HG03460 (cell line): ENCODE data around the gene SLC35B2.
A peak's percentile ranks its signal among the peaks of the same experiment; 100 is the strongest.

Experiments used
- ATAC-seq: cut with Tn5 transposase; IDR thresholded peaks from one replicate; pipeline ENCODE4 v1.9.1; 2021; ENCODE audit not compliant: unreplicated experiment

The SLC35B2 gene

GRCh38 chr6:44269178-44269920, 12.0 kb upstream of the SLC35B2 start:
- ATAC-seq = no peak

- no peak for ATAC-seq
Measured at GRCh38 chr6:44268095-44268628, 10.8 kb upstream of the SLC35B2 start.

- no peak for ATAC-seq
Measured at GRCh38 chr6:44267252-44267651, 9.9 kb upstream of the SLC35B2 start.

- no peak for ATAC-seq
Measured at GRCh38 chr6:44266347-44266746, 9.0 kb upstream of the SLC35B2 start.

- no peak for ATAC-seq
Measured at GRCh38 chr6:44265722-44266233, 8.4 kb upstream of the SLC35B2 start.

GRCh38 chr6:44265007-44265721, 7.8 kb upstream of the SLC35B2 start, which contains the start of gene NFKBIE:
Gene NFKBIE (minus strand): TSS chr6:44265551. CDS start chr6:44265346, 205 bp downstream.
- no peak for ATAC-seq

GRCh38 chr6:44264154-44265006, 7.1 kb upstream of the SLC35B2 start:
- ATAC-seq = peak; percentile 40

GRCh38 chr6:44263354-44264100, 6.2 kb upstream of the SLC35B2 start:
- ATAC-seq = no peak

- ATAC-seq = no peak
Measured at GRCh38 chr6:44262467-44263353, 5.4 kb upstream of the SLC35B2 start.

GRCh38 chr6:44261581-44261980, 4.3 kb upstream of the SLC35B2 start:
- no peak for ATAC-seq

- ATAC-seq = no peak
Measured at GRCh38 chr6:44260451-44261297, 3.3 kb upstream of the SLC35B2 start.

GRCh38 chr6:44260011-44260410, 2.7 kb upstream of the SLC35B2 start:
- no peak for ATAC-seq

- ATAC-seq = no peak
Measured at GRCh38 chr6:44258921-44259320, 1.6 kb upstream of the SLC35B2 start.

- no peak for ATAC-seq
Measured at GRCh38 chr6:44258325-44258863, 1.1 kb upstream of the SLC35B2 start.

- ATAC-seq = peak; percentile 22
Measured at GRCh38 chr6:44257753-44258324, 511 bp upstream of the SLC35B2 start.

GRCh38 chr6:44256775-44257024, 628 bp downstream of the SLC35B2 start:
- no peak for ATAC-seq

- ATAC-seq = no peak
Measured at GRCh38 chr6:44255871-44256774, 1.2 kb downstream of the SLC35B2 start.
